IPS DF 4.7 (cell line): ENCODE measurements around the gene NEK3.
"Not testable (repeated sequence)": the region's sequence is repeated elsewhere in the genome, so short reads cannot be mapped to it uniquely, and the experiment has no call there.

Experiments used
- DNase-seq: peaks from one replicate; pipeline ENCODE4 v3.0.0-alpha.2; 2013; ENCODE audit warnings: low spot score; ENCODE audit errors: extremely low read depth

The NEK3 gene

GRCh38 chr13:52125547-52125946, 33.9 kb downstream of the NEK3 start:
- DNase-seq = no peak

- no peak for DNase-seq
These were observed 40.8 kb downstream of the NEK3 start for GRCh38 chr13:52118595-52118994.

- no peak for DNase-seq
These were observed 41.3 kb downstream of the NEK3 start for GRCh38 chr13:52118095-52118494.

- no peak for DNase-seq
These were observed 46.8 kb downstream of the NEK3 start for GRCh38 chr13:52112591-52112990.

- DNase-seq = no peak
These were observed 50.2 kb downstream of the NEK3 start for GRCh38 chr13:52109116-52109670.

- DNase-seq = no peak
These were observed 53.6 kb downstream of the NEK3 start for GRCh38 chr13:52105841-52106240.

GRCh38 chr13:52104624-52105023, 54.8 kb downstream of the NEK3 start:
- DNase-seq = no peak

- no peak for DNase-seq
These were observed 56.0 kb downstream of the NEK3 start for GRCh38 chr13:52103386-52103785.

- not testable (repeated sequence) for DNase-seq
These were observed 57.0 kb downstream of the NEK3 start for GRCh38 chr13:52102423-52102822.

- no peak for DNase-seq
These were observed 62.2 kb downstream of the NEK3 start for GRCh38 chr13:52097197-52097596.

- DNase-seq = no peak
These were observed 62.6 kb downstream of the NEK3 start for GRCh38 chr13:52096748-52097147.

- DNase-seq = no peak
These were observed 63.3 kb downstream of the NEK3 start for GRCh38 chr13:52096062-52096461.

- no peak for DNase-seq
These were observed 67.3 kb downstream of the NEK3 start for GRCh38 chr13:52092087-52092486.

- no peak for DNase-seq
These were observed 67.9 kb downstream of the NEK3 start for GRCh38 chr13:52091473-52091872.

GRCh38 chr13:52085421-52085820, 74.0 kb downstream of the NEK3 start:
- no peak for DNase-seq

GRCh38 chr13:52084981-52085380, 74.4 kb downstream of the NEK3 start:
- DNase-seq = not testable (repeated sequence)
